Cortex of kidney (tissue), 1 donor: ENCODE results near the gene KPNA2.
"Not testable (repeated sequence)": the region's sequence is repeated elsewhere in the genome, so short reads cannot be mapped to it uniquely, and the experiment has no call there.

Experiments used
- DNase-seq: peaks from one replicate; lab custom pipeline; 2025; lab: John Stamatoyannopoulos, UW

KPNA2 gene

DNA sequence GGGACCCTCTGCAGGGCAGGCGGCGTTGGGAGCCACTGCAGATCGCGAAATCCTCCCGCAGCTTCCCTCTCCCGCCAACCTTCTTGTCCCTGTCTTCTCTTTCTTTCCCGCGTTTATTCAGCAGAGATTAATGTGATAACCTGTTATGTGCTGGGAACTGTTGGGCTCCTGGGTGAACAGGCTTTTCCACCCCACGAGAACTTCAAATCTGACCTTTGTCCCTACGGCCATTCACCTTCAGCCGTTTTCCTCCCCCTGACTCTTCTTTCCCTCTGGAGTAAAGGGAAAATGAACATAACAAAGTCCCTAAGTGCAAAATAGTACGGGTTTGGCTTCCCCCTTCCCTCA, 15.2 kb upstream of the KPNA2 start:
- DNase-seq: no peak

GRCh38 chr17:68020791-68021190, 14.7 kb upstream of the KPNA2 start:
- not testable (repeated sequence) for DNase-seq

DNA sequence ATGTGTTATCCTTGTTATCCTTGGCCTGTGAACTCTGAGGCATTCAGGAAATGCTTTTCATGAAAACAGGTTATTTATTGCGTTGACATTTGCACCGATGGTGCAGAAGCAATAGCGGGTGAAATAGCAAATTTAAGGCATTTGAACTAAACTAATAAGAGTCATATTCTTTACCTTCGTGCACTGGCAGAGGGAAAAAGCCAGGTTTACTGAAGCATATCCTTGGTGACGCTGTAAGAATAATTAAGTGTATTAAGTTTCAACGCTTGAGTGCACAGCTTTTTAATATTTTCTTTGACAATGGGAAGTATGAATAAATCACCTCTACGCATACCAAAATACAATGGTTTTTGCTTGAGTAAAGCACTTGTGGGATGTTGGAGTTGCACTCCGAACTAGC, 13.6 kb upstream of the KPNA2 start:
- DNase-seq: no peak

- DNase-seq: not testable (repeated sequence)
Observed at GRCh38 chr17:68022547-68022946, 13.0 kb upstream of the KPNA2 start.

DNA sequence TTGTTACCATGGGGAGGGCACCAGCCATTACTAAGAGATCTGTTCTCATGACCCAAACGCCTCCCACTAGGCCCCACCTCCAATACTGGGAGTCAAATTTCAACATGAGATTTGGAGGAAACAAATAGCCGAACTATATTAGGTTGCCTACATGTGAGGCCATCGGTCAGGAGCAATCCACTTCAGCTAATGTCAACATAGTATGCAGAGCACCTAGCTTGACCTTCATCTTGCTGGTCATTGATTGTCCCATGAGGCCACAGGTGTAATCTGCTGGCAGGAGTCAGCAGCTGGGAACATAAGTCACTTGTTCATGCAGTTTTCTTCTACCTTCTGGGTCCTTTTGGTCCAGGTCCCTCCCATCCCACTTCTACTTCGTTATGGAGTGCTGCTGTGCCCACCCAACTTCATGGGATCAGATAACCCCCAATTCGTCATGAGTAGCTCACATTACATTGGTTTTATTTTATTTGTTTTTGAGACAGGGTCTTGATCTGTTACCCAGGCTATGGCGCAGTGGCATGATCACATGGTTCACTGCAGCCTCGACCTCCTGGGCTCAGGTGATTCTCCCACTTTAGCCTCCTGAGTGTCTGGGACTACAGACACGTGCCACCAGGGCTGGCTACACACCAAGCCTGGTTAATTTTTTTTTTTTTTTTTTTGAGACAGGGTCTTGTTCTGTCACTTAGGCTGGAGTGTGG, 5.9 kb upstream of the KPNA2 start:
- no peak for DNase-seq

GRCh38 chr17:68033636-68034451, 1.7 kb upstream of the KPNA2 start:
- DNase-seq: no peak

- no peak for DNase-seq
Observed at GRCh38 chr17:68034452-68034776, 1.1 kb upstream of the KPNA2 start.

DNA sequence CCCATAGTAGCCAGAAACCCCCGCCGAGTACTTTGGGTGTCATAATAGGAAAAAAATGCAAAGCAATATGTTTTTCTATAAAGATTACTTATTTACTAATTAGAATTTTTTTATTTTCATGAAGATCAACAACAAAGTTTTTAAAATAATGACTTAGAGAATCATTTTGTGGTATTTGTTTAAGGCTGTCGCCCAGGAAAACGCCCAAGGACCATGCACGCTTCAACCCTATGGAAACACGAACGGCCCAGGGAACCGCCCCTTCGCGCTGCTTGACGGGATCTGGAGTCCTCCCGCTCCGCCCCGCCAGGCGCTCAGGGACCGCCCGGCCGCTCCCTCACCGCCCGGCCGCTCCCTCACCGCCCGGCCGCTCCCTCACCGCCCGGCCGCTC, 408 bp upstream of the KPNA2 start:
- no peak for DNase-seq

- DNase-seq: no peak
Observed at GRCh38 chr17:68036304-68037147, 991 bp downstream of the KPNA2 start.

GRCh38 chr17:68047153-68047846, 11.8 kb downstream of the KPNA2 start:
- no peak for DNase-seq

DNA sequence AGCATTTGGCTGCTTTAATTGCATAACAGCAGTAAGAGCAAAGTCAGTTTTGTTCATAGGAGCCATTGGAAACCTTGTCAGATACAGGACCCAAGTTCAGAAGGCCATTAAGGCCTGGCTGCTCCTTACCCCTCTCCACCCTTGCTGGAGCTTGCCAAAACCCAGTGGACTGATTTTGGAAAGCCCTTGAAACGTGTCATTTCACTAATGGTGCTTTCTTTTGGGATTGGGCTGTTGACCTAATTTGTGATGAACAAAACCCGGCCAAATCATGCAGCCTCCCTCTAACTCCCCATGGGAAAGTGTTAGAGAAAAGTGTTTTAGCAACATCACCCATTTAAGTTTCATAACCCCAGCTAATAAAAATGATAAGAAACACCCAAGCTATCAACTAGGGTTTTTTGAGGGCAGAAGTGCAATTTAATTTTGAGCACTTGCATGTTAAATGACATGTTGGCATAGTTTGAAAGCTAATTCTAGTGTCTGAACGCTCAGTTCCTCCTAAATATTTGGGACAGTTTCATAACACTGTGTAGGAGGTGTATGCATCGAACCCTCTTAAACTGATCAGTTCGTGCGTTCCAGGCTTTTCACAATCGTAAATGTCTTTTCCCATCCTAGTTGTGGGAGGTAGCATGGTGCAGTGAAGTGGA, 12.5 kb downstream of the KPNA2 start:
- not testable (repeated sequence) for DNase-seq

- no peak for DNase-seq
Observed at GRCh38 chr17:68048996-68049395, 13.5 kb downstream of the KPNA2 start.

DNA sequence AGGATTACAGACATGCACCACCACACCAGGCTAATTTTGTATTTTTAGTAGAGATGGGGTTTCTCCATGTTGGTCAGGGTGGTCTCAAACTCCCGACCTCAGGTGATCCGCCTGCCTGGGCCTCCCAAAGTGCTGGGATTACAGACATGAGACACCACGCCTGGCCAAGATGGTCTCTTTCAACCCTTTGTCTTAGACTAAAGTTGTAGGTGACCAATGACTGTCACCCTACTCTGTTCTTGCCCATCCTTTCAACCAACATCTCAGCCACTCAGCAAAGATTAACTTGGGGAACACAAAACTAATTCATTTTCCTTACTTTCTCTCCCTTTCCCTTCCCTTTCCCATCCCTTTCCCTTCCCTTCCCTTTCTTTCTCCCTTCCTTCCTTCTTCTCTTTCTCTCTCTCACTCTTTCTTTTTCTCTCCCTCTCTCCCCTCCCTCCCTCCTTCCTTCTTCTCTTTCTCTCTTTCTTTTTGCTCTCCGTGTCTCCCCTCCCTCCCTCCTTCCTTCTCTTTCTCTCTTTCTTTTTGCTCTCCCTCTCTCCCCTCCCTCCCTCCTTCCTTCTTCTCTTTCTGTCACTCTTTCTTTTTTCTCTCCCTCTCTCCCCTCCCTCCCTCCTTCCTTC, 14.4 kb downstream of the KPNA2 start:
- not testable (repeated sequence) for DNase-seq

DNA sequence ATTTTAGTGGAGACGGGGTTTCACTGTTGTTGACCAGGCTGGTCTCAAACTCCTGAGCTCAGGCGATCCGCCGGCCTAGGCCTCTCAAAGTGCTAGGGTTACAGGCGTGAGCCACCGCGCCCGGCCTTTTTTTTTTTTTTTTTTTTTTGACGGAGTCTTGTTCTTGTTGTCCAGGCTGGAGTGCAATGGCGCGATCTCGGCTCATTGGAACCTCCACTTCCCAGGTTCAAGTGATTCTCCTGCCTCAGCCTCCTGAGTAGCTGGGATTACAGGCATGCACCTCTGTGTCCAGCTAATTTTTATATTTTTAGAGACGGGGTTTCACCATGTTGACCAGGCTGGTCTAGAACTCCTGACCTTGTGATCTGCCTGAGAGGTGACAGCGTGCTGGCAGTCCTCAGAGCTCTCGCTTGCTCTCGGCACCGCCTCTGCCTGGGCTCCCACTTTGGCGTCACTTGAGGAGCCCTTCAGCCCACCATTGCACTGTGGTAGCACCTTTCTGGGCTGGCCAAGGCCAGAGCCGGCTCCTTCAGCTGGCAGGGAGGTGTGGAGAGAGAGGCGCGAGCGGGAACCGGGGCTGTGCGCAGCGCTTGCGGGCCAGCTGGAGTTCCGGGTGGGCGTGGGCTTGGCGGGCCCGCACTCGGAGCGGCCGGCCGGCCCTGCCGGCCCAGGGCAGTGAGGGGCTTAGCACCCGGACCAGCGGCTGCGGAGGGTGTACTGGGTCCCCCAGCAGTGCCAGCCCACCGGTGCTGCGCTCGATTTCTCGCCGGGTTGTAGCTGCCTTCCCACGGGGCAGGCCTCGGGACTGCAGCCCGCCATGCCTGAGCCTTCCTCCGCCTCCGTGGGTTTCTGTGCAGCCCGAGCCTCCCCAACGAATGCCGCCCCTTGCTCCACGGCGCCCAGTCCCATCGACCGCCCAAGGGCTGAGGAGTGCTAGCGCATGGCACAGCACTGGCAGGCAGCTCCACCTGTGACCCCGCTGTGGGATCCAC, 16.1 kb downstream of the KPNA2 start:
- not testable (repeated sequence) for DNase-seq

GRCh38 chr17:68052810-68053209, 17.3 kb downstream of the KPNA2 start:
- no peak for DNase-seq

DNA sequence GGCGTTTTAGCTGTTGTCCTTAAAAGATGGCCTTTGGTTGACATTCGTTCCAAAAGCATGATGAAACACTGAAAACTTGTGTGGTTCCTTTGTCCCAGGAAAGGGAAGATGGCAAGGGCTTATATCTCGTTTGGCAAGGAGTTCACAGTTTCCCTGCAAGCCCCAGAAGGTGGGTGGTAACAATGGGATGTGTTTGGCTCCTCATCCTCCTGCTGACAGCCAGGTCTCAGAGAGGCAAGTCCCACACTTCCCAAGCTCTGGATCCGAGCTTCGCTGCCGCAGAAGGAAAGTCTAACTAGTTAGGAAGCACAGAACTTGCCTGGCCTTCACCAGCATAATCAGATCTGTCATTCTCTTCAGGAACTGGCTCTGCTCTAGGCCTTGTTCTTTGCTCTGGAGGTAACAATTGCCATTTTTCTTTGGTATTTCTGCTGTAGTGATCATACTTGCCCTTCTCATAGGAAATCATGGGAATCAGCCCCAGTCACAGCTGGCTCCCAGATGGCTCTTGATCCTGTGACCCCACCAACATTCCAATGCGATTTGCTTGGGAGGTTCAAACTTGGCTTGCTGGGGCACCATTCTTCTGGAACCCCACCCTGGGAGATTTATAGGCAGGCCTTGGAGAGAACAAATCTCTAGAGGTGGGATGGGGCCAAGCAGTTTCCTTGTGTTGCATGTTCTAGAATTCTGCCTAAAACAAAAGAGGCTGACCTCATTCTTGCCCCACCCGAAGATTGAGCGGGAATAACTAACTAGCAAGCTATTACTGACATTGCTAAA, 17.9 kb downstream of the KPNA2 start:
- DNase-seq: no peak

GRCh38 chr17:68054296-68054900, 18.9 kb downstream of the KPNA2 start:
- no peak for DNase-seq

DNA sequence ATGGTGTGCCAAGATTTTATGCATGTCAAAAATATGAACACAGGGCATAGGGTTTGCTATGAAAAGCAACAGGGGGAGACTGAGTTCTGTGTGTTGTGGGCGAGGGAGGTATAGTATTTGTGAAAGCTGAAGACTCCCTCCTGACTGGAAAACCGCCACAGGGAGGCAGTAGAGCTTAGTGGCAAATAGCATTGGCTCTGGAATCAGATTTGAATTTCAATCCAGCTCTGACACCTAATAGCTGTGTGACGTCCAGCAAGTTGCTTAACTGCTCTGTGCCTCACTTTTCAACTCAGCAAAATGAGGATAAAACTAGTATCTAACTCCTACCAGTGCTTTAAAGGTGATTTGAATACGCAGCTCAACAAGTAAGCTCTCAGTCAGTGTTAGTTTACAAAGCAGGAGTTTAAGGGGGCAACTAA, 22.0 kb downstream of the KPNA2 start:
- DNase-seq: no peak

- DNase-seq: no peak
Observed at GRCh38 chr17:68060336-68060735, 24.8 kb downstream of the KPNA2 start.
